OCI-LY7 (cell line): Measurements from ENCODE around the gene TAS2R10. TPM values are rescaled to one million over a fixed set of nuclear protein-coding genes. Genes with fewer than 3 reads are reported as not detected.

Experiments
- BruUV-seq: library from RNA; stranded (reverse); fragments of 400-500 nt; replicated peaks from 2 replicates; lab custom pipeline; 2021; lab: Mats Ljungman, UMichigan
- CTCF ChIA-PET: fragments of 300-600 bp; sonication (Branson Sonifier 250); formaldehyde crosslinking; loops from one replicate; lab custom pipeline; 2022; ENCODE audit warnings: antibody characterized with exemption; ENCODE audit not compliant: unreplicated experiment; lab: Charles Lee
- POLR2A ChIA-PET: fragments of 300-600 bp; sonication (Branson Sonifier 250); formaldehyde crosslinking; loops from one replicate; lab custom pipeline; 2022; ENCODE audit warnings: antibody characterized with exemption; lab: Charles Lee
- DNase-seq: peaks from one replicate; pipeline ENCODE4 v3.0.0-alpha.2; 2015; ENCODE audit warnings: low spot score
- H2AFZ ChIP-seq: fragments of 200-600 bp; sonication (generic), shearing (Covaris generic); 2 replicates; pipeline ENCODE4 v1.6.1; 2014; ENCODE audit warnings: mild to moderate bottlenecking, antibody characterized with exemption, low read length, moderate library complexity
- H3K27ac ChIP-seq: fragments of 200-600 bp; sonication (generic); 2 replicates; pipeline ENCODE4 v1.5.1; 2014; ENCODE audit warnings: mixed run types, low read depth, mild to moderate bottlenecking, moderate library complexity, low read length, inconsistent platforms; ENCODE audit not compliant: poor library complexity, severe bottlenecking
- H3K36me3 ChIP-seq: fragments of 200-600 bp; sonication (generic); 2 replicates; pipeline ENCODE4 v1.6.1; 2014; ENCODE audit warnings: mild to moderate bottlenecking, antibody characterized with exemption, low read length, moderate library complexity, mixed read lengths; ENCODE audit not compliant: insufficient read depth
- H3K4me1 ChIP-seq: fragments of 200-600 bp; sonication (generic); 2 replicates; pipeline ENCODE4 v1.5.1; 2014; ENCODE audit warnings: mild to moderate bottlenecking, low read length; ENCODE audit not compliant: insufficient read depth, poor library complexity, severe bottlenecking
- H3K4me2 ChIP-seq: fragments of 200-600 bp; sonication (generic); 2 replicates; pipeline ENCODE4 v1.6.1; 2014; ENCODE audit warnings: mild to moderate bottlenecking, low read length
- H3K4me3 ChIP-seq: fragments of 200-600 bp; sonication (generic); 2 replicates; pipeline ENCODE4 v1.5.1; 2014; ENCODE audit warnings: mild to moderate bottlenecking, low read depth, low read length; ENCODE audit not compliant: poor library complexity, severe bottlenecking
- H3K79me2 ChIP-seq: fragments of 200-600 bp; sonication (generic); 2 replicates; pipeline ENCODE4 v1.6.1; 2016; ENCODE audit warnings: low read depth, mild to moderate bottlenecking, low read length, moderate library complexity, mixed read lengths; ENCODE audit not compliant: insufficient read depth
- H3K9me2 ChIP-seq: fragments of 200-600 bp; sonication (generic); 2 replicates; pipeline ENCODE4 v1.6.1; 2016; ENCODE audit warnings: mild to moderate bottlenecking, low read length, mixed read lengths; ENCODE audit not compliant: insufficient read depth
- H3K9me3 ChIP-seq: fragments of 200-600 bp; sonication (generic); 2 replicates; pipeline ENCODE4 v1.6.1; 2014; ENCODE audit warnings: mild to moderate bottlenecking, mixed run types, low read length, mixed read lengths
- H4K20me1 ChIP-seq: fragments of 200-600 bp; sonication (generic); 2 replicates; pipeline ENCODE4 v1.6.1; 2014; ENCODE audit warnings: mild to moderate bottlenecking, antibody characterized with exemption, low read length, moderate library complexity, mixed read lengths; ENCODE audit not compliant: insufficient read depth
- CTCF ChIP-seq: fragments of 200-600 bp; sonication (generic); conservative IDR thresholded peaks from 2 replicates; pipeline ENCODE4 v1.5.1; 2014; ENCODE audit warnings: mild to moderate bottlenecking, antibody characterized with exemption, low read length, moderate library complexity, mixed read lengths
- EZH2phosphoT487 ChIP-seq: fragments of 200-600 bp; sonication (generic); IDR thresholded peaks from 2 replicates; pipeline ENCODE4 v1.6.1; 2018; ENCODE audit warnings: low read depth, borderline replicate concordance, mild to moderate bottlenecking, mixed run types, antibody characterized with exemption, low read length, moderate library complexity, mixed read lengths
- intact Hi-C: fragments of 100-400 bp; cut with micrococcal nuclease; formaldehyde crosslinking; loops from one replicate; pipeline ENCODE4 v1.10.0; 2022; ENCODE audit not compliant: unreplicated experiment
- total RNA-seq, 2 experiments: library from RNA; depleted of rRNA in 1 of 2; stranded (reverse); fragments of >200 nt in 1 of 2; shearing (Covaris generic) in 1 of 2; gene quantifications; 2 replicates each; pipeline ENCODE4 v1.2.3, GENCODE V29; 2014 to 2022

The TAS2R10 gene
- total RNA-seq, 2 experiments from 2014 or later: 0.50 TPM; not detected in 1

- no peaks in the 10 kb centered on the region for H3K36me3 ChIP-seq
- BruUV-seq: no TSS peak
- H3K9me2 ChIP-seq: no peaks in the 10 kb centered on the region
- no peak overlapping the region for H3K4me2 ChIP-seq
- no peaks in the 10 kb centered on the region for H3K4me1 ChIP-seq
- no peaks in the 10 kb centered on the region for H3K9me3 ChIP-seq
- intact Hi-C loops: no loop called here
- H3K27ac ChIP-seq: no peak overlapping the region
- H3K4me3 ChIP-seq: no peak overlapping the region
- H4K20me1 ChIP-seq: no peaks in the 10 kb centered on the region
- POLR2A ChIA-PET: no interaction called here
- no peak overlapping the region for H2AFZ ChIP-seq
- CTCF ChIA-PET: no interaction called here
- no peaks in the 10 kb centered on the region for H3K79me2 ChIP-seq
- TF ChIP-seq EZH2phosphoT487: no peak
- TF ChIP-seq CTCF: no peak
- DNase-seq: no peak
Measured at GRCh38 chr12:10811883-10812536, 14.1 kb downstream of the TAS2R10 start.

- TF ChIP-seq EZH2phosphoT487 (no peak), CTCF (no peak)
- no peak within 1 kb of the TSS for H2AFZ ChIP-seq
- no peaks in the 10 kb centered on the region for H3K79me2 ChIP-seq
- intact Hi-C loops: no loop called here
- H3K9me2 ChIP-seq: no peaks in the 10 kb centered on the region
- H3K4me2 ChIP-seq: no peak within 1 kb of the TSS
- no TSS peak for BruUV-seq
- H3K27ac ChIP-seq: no peak within 1 kb of the TSS
- no peaks in the 10 kb centered on the region for H3K4me1 ChIP-seq
- ChIA-PET CTCF (no interaction called here), POLR2A (interaction anchor here (0.7 kb wide), 1 partner anchor 447 kb away, joined by 3 read pairs; no protein-coding TSS in a partner anchor)
- H4K20me1 ChIP-seq: no peaks in the 10 kb centered on the region
- no peaks in the 10 kb centered on the region for H3K9me3 ChIP-seq
- H3K4me3 ChIP-seq: no peak within 1 kb of the TSS
- no peaks in the 10 kb centered on the region for H3K36me3 ChIP-seq
- no peak for DNase-seq
Measured at GRCh38 chr12:10810068-10810467, 16.1 kb downstream of the TAS2R10 start, which contains the start of gene TAS2R9. Gene TAS2R9, minus strand, starts transcription at chr12:10810168. Its CDS starts 93 bp downstream, at chr12:10810075.

GRCh38 chr12:10807186-10807585 is 19.0 kb downstream of the TAS2R10 start, which contains the start of gene TAS2R8:
Gene TAS2R8, minus strand, starts transcription at chr12:10807286. Its CDS starts 306 bp downstream, at chr12:10806980.
- Histone ChIP-seq H3K27ac (no peak within 1 kb of the TSS), H2AFZ (no peak within 1 kb of the TSS), H3K36me3 (no peaks in the 10 kb centered on the region), H3K4me2 (no peak within 1 kb of the TSS), H3K9me2 (no peaks in the 10 kb centered on the region), H3K79me2 (no peaks in the 10 kb centered on the region), H3K9me3 (no peaks in the 10 kb centered on the region), H3K4me3 (no peak within 1 kb of the TSS), H4K20me1 (no peaks in the 10 kb centered on the region), H3K4me1 (no peaks in the 10 kb centered on the region)
- POLR2A ChIA-PET: interaction anchor here (0.6 kb wide), 1 partner anchor 392 kb away, joined by 6 read pairs; no protein-coding TSS in a partner anchor
- no peak for DNase-seq
- intact Hi-C loops: no loop called here
- no TSS peak for BruUV-seq
- TF ChIP-seq EZH2phosphoT487: no peak
- CTCF ChIA-PET: no interaction called here
